Fibroblast of mammary gland (primary cell): ENCODE results near the gene NCLN.
A peak's percentile ranks its signal among the peaks of the same experiment; 100 is the strongest.
"Not testable (repeated sequence)": the region's sequence is repeated elsewhere in the genome, so short reads cannot be mapped to it uniquely, and the experiment has no call there.

ENCODE experiments used
- DNase-seq: peaks from one replicate; pipeline ENCODE4 v3.0.0-alpha.2; 2010; ENCODE audit warnings: low read depth
- H3K4me3 ChIP-seq: 2 replicates; pipeline ENCODE4 v1.5.1; 2011; ENCODE audit warnings: low read depth, mild to moderate bottlenecking, low read length, moderate library complexity; ENCODE audit not compliant: control insufficient read depth
- TF ChIP-seq, protein P1 (sequence below): conservative IDR thresholded peaks from 2 replicates; pipeline ENCODE4 v1.5.1; 2011; ENCODE audit warnings: low read depth, low read length, inconsistent platforms; ENCODE audit not compliant: control insufficient read depth, insufficient read depth

The NCLN gene

DNA sequence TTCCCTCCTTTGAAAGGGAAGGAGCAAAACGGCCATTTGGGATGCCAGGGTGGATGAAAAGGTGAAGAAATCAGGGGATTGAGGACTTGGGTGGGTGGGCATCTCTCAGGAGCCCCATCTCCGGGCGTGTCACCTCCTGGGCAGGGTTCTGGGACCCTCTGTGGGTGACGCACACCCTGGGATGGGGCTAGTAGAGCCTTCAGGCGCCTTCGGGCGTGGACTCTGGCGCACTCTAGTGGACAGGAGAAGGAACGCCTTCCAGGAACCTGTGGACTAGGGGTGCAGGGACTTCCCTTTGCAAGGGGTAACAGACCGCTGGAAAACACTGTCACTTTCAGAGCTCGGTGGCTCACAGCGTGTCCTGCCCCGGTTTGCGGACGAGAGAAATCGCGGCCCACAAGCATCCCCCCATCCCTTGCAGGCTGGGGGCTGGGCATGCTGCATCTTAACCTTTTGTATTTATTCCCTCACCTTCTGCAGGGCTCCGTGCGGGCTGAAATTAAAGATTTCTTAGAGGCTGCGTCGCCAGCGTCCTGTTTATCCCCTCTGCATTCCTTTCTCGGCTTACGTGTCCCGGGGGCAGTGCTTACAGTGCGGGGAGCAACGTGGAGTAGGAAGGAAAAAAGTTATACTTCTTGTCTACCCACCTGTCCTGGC is 22.4 kb upstream of the NCLN start:
- DNase-seq, result peak; percentile 54
- no peak overlapping the region for H3K4me3 ChIP-seq
- TF ChIP-seq, protein P1, sequence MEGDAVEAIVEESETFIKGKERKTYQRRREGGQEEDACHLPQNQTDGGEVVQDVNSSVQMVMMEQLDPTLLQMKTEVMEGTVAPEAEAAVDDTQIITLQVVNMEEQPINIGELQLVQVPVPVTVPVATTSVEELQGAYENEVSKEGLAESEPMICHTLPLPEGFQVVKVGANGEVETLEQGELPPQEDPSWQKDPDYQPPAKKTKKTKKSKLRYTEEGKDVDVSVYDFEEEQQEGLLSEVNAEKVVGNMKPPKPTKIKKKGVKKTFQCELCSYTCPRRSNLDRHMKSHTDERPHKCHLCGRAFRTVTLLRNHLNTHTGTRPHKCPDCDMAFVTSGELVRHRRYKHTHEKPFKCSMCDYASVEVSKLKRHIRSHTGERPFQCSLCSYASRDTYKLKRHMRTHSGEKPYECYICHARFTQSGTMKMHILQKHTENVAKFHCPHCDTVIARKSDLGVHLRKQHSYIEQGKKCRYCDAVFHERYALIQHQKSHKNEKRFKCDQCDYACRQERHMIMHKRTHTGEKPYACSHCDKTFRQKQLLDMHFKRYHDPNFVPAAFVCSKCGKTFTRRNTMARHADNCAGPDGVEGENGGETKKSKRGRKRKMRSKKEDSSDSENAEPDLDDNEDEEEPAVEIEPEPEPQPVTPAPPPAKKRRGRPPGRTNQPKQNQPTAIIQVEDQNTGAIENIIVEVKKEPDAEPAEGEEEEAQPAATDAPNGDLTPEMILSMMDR, result peak; percentile 95

DNA sequence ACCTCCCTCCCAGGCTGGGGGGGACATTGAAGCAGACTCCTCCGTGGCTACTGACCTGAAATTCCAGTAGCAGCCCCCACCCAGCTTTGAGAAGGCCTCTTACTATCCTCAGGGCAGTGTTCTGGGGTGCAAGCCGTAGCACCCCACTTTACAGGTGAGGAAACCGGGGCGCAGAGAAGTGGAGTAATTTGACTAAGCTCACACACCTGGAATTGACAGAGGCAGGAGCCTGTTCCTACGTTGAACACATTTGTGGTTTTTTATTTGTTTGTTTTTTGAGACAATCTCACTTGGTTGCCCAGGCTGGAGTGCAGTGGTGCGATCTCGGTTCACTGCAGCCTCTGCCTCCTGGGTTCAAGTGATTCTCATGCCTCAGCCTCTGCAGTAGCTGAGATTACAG is 21.8 kb upstream of the NCLN start:
- H3K4me3 ChIP-seq, result no peak overlapping the region
- DNase-seq, result no peak
- TF ChIP-seq, protein P1, result no peak

DNA sequence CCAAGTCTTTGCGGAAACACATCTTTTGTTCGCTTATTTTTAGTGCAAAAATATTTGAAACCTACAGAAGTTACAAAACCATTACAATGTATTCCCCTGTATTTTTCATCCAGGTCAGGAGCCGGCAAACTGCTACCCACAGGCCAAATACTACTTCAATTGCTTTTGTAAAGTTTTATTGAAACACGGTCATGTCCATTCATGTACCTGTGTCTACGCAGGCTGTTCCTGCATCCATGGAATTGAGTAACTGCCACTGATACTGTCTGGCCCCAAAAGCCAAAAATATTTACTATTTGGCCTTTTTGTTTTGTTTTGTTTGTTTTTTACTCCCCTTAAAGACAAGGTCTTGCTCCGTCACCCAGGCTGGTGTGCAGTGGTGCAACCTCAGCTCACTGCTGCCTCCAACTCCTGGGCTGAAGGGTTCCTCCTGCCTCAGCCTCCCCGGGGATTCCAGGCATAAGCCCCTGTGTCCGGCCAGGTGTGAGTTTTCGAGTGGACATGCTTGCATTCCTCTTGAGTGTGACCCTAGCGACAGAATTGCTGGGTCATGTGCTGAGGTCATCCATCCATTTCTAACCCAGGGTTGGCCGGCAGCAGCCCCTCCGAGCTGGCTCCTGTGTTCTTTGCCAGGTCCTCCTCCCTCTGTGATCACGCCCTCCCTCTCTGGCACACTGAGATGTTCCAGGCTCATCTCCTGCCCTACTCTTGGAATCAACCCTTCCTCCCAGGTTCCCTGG is 18.0 kb upstream of the NCLN start:
- no peak overlapping the region for H3K4me3 ChIP-seq
- TF ChIP-seq, protein P1, result no peak
- DNase-seq, result no peak

DNA sequence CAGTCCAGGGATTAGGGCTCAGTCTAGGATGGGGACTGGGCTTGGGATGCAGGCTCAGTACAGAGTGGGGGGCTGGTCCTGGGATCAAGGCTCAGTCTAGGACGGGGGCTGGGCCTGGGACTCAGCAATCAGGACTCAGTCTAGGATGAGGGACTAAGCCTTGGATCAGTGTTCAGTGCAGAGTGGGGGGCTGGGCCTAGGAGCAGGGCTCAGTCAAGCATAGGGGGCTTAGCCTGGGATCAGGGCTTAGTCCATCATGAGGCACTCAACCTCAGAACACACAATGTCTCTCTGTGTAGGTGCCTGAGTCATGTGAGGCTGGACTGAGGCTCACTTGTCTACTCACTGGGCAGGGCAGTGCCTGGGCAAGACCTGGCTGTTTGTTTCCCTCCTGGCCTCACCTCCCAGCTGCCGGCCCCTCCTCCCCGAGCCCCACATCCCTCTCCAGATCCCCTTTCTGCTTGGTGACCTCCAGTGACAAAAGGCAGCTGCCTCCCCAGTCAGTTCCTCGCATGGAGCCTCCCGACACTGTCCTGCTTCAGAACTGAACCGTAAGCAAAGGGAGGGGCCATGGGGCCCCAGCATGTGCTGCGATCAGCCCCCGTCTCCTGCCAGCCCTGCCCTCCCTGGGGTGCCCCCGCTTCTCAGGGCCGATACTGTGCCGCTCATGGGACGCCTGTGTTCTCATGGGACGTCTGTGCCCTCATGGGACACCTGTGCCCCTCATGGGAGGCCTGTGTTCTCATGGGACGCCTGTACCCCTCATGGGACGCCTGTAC is 13.6 kb upstream of the NCLN start:
- H3K4me3 ChIP-seq, result no peak overlapping the region
- TF ChIP-seq, protein P1, result no peak
- DNase-seq, result no peak

DNA sequence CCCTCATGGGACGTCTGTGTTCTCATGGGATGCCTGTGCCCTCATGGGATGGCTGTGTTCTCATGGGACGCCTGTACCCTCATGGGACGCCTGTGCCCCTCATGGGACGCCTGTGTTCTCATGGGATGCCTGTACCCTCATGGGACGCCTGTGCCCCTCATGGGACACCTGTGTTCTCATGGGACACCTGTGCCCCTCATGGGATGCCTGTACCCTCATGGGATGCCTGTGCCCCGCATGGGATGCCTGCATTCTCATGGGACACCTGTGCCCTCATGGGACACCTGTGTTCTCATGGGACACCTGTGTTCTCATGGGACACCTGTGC is 13.1 kb upstream of the NCLN start:
- not testable (repeated sequence) for DNase-seq, H3K4me3 ChIP-seq

DNA sequence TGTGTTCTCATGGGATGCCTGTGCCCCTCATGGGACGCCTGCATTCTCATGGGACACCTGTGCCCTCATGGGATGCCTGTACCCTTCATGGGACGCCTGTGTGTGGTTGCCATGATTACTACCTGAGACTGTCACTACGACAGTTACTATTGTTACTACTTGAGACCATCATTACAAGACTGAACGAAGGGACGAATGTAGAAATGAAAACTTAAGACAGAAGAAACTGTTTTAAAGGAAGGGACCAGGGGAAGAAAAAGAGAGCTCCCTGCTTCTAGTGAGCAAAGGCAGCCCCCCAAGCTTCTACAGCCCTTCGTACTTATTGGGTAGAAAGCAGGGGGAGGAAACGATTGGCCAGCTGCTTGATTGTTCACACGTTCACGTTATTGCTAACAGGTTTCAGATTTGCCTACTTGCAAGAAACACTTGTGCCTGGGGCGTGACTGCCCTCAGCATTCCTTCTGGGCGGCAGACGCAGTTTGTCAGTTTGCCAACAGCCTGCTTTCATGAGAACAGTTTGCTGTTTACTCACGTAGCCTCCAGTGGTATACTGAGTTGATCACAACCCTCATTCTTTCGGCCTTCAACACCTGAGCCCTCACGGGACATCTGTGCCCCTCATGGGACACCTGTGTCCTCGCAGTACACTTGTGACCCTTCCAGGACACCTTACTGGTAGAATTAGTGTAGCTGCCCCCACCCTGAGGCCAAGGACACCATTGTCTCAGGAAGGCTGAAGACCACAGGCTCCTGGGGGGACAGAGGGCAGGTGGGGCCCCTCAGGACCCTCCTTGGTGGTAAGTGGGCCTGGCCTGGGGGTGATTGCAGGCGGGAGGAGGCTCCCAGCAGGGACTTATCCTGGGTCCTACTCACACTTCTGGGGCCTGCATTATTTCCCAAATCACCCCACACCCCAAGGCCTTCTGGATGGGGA is 9.7 kb upstream of the NCLN start:
- TF ChIP-seq, protein P1, result no peak
- DNase-seq, result peak; percentile 65
- H3K4me3 ChIP-seq, result no peak overlapping the region
